Activated CD4-positive, CD25-positive, alpha-beta regulatory T cell treated with anti-CD3 and anti-CD28 coated beads, Interleukin-2, amount 50 U/mL, for 16 hours (primary cell): ENCODE measurements around the gene CACNG1.
"Not testable (repeated sequence)": the region's sequence is repeated elsewhere in the genome, so short reads cannot be mapped to it uniquely, and the experiment has no call there.

ENCODE experiments used
- DNase-seq: peaks from one replicate; pipeline ENCODE4 v3.0.0-alpha.2; 2020; ENCODE audit warnings: low read depth, low spot score

Gene CACNG1

DNA sequence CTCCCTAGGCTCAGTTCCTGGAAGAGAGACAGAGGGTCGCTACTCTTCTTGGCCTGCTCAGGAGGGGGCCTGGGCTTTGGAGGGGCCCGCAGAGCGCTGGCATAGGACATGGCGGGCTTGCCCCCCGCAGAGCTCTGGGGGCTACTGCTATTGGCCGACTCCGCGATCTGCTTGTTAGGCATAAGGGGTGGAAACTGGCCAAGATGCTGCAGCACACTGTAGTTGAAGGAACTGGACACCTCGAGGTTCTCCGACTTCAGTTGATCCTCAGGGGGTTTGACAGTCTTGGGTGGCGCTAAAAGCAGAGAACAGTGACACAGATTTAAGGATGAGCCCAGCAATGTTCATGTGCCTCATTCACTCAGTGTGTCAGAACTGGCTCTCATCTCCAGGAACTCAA lies 33.9 kb downstream of the CACNG1 start:
- DNase-seq = no peak

DNA sequence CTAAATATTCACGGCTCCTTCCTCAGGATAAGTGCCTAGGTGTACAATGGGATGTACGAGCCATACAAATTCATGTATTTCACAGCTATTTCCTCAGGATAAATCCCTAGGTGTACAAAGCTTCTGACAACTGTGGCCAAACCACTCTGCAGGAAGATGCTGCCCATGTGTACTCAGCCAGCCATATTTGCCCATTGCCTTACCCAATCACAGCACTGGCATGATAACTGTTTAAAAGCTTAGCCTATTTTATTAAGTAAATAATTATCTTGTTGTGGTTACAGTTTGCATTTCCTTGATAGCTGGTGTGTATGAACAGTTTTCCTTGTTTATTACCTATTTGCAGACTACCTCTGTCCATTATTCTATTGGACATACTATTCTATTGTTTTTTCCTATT lies 35.1 kb downstream of the CACNG1 start:
- no peak for DNase-seq

DNA sequence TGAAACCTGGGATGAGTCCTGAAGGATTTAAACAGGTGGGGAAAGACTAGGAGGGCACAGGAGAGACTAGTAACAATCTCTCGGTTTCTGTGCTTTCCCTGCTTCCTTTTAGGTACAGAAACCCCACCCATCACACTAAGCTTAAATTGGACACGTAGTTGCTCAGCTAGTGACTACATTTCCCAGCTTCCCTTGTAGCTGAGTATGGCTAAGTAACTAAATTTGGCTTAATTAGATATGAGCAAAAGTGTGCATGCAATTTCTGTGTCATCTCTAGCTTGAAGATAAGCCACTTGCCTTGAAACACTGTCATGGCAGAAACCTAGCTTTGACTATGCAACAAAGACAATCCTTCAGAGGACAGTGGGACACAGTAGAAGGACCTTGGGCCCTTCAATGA lies 36.5 kb downstream of the CACNG1 start:
- DNase-seq = no peak

DNA sequence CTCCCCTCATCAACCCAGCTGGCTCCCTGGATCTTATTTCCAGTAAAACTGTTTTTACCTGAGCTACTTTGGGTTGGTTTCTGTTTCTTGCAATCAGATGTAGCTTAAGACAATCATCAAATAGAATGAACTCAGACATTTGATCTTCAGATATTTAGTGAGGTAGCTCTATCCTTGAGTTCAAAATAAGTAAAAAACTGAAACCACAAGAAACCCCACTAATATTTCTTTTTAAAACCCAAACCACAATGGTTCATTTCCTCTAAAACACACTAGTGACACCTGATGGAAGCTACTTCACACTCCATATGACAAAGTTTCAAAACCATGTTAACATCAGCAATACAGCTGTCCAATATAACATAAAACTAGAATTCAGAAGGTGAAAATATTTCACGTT lies 37.8 kb downstream of the CACNG1 start:
- no peak for DNase-seq

DNA sequence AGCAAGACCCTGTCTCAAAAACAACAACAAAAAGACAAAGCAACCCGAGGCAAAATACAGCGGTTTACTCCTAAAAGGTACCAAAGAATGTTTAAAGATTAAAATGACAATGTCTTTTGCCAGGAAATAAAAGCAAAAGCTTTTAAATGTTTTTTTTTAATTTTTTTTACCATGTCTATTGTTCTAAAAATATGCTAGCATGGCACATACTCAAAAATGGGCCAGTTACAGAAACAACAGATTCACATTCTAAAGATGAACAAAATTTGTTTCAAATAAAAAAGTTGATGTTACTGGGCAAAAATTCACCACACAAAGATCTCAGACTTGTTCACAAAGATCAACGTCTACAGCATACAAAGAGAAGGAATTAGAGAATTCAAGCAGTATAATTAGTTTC lies 41.1 kb downstream of the CACNG1 start:
- no peak for DNase-seq

DNA sequence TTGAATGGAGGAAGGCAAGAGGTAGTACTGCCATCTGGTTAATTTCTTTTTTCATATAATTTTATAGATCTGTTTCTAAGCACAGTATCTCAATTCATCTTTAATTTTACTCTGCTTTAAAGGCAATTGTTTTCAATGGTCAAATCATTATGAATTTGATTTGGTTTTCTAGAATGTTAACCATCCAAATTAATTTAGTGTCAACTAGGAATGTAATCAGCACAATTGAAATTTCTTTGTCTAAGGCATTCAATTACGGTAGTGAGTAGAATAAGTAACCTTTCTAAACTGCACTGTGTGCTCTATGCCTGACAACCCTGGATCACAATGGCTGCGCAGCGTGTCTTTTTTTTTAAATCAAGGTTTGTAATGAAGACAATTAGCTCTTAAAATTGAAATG lies 44.3 kb downstream of the CACNG1 start:
- no peak for DNase-seq

DNA sequence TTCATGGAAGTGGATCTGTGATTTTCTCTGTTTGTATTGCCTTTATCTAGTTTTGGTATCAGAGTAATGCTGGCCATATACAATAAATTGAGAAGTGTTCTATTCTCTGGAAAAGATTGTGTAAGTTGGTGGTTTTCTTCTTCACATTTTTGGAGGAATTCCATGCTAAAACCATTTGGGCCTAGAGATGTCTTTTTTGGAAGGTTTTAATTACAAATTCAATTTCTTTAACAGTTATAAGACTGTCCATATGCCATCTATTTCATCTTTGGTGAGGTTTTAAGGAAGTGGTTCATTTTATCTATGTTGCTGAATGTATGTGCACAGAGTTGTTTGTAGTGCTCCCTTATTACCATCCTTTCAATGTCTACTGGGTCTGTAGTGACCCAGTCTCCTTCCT lies 46.0 kb downstream of the CACNG1 start:
- no peak for DNase-seq

DNA sequence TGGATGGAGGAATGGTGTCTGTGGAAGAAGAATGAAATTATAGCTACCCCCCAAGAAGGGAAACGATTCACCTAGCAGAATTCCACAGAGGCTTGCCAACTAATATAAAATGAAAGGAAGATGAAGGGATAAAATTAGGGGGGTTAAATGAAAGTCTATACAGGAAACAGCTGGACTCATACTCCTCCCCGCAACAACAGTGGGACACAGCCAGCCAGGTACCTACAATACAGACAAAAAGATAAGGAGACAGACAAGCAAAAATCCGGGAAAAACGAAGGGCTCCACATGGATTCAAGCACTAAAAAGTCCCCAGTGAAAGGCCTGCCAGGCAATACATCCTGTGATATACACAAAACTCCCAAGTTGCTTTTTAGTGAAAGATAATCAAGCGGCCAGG lies 47.9 kb downstream of the CACNG1 start:
- no peak for DNase-seq

DNA sequence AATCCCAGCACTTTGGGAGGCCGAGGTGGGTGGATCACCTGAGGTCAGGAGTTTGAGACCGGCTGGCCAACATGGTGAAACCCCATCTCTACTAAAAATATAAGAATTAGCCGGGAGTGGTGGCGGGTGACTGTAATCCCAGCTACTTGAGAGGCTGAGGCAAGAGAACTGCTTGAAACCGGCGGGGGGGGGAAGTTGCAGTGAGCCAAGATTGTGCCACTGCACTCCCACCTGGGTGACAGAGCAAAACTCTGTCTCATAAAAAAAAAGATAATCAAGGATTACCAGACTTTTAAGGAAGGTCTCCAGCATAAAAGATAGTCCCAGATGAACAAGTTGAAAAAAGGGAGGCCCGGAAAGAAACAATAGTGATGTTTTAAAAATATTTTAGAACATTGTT lies 48.4 kb downstream of the CACNG1 start:
- not testable (repeated sequence) for DNase-seq

DNA sequence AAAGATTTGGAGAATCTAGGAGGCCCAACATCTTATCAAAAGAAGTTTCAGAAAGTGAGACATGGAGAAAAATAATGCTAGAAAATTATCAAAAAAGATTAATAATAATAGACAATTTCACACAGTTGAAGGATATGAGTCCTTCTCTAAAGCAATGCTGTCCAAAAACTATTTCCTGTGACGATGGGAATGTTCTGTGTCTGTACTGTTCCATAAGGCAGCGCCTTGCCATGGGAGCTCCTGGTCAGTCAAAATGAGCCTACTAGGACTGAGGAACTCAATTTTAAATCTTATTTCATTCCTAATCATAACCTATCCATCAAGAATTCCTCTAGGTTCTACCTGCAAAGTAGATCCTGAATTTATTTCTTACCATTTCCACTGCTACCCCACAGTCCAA lies 49.0 kb downstream of the CACNG1 start:
- no peak for DNase-seq

DNA sequence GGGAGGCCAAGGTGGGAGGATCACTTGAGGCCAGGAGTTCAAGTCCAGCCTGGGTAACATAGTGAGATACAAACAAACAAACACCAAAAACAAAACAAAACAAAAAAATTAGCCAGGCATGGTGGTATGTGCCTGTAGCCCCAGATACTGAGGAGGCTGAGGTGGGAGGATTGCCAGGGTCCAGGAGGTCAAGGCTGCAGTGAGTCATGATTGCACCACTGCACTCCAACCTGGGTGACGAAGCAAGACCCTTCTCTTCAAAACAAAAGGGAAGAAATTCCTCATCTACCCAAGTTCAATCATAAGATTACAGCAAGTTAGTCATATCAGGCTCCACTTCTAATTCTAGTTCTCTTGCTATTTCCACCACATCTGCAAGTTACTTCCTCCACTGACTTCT lies 50.9 kb downstream of the CACNG1 start:
- not testable (repeated sequence) for DNase-seq

DNA sequence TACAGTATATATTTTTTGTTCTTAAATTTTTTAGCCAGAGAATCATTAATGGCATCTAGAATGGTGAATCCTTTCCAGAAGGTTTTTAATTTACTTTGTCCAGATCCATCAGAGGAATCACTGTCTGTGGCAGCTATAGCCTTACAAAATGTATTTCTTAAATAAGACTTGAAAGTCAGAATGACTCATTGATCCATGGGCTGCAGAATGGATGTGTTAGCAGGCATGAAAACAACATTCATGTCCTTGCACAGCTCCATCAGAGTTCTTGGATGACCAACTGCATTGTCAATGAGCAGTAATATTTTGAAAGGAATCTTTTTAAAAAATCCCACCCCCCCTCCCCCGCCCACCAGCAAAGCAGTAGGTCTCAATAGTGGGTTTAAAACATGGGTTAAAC lies 51.4 kb downstream of the CACNG1 start:
- DNase-seq = no peak

DNA sequence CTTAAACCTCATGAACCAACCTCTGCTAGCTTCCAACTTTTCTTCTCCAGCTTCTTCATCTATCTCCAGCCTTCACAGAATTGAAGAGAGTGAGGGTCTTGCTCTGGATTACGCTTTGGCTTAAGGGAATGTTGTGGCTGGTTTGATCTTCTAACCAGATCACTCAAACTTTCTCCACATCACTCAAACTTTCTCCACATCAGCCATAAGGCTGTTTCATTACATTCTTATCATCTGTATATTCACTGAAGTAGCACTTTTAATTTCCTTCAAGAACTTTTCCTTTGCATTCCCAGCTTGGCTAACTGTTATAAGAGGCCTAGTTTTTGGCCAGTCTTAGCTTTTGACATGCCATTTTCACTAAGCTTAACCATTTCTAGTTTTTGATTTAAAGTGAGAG lies 52.3 kb downstream of the CACNG1 start:
- DNase-seq = no peak

DNA sequence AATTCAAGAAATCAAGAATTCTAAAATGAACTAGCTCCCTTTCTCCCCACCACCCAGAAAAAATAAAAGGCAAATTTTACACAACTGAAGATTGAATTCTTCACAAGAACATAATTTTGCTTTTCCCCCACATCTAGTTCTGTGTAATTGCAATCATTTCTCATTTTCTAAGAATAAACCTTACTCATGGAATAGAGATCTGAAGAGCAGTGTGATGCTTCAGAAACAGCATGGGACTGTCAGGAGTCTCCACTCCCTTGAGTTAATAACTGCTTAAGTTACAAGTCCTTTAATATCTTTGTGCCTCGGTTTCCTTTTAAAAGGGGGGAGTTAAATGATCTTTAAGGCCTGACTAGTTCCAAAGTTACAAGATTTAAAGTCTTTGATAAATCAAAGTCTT lies 53.7 kb downstream of the CACNG1 start:
- DNase-seq = no peak

DNA sequence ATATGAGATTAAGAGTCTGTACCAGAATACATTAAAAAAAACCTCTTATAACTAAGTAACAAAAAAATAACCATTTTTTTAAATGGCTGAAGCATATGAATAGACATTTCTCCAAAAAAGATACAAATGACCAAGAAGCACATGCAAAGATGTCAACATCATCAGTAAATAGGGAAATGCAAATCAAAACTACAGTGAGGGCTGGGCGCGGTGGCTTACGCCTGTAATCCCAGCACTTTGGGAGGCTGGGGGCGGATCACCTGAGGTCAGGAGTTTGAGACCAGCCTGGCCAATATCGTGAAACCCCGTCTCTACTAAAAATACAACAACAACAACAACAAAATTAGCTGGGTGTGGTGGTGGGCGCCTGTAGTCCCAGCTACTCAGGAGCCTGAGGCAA lies 60.3 kb downstream of the CACNG1 start:
- not testable (repeated sequence) for DNase-seq

DNA sequence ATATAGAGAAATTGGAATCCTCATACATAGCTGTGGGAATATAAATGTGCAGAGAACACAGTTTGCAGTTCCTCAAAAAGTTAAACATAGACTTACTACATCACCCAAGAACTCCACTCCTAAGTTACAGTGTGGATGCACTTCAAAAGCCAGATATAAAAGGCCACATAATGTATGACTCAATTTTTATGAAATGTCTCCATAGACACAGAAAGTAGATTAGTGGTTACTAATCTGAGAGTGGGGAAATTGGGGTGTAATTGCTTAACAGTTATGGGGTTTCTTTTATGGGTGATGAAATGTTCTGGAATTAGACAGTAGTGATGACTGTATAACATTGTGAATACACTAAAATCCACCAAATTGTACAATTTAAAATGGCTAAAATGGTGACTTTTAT lies 60.9 kb downstream of the CACNG1 start:
- no peak for DNase-seq
